Activated naive CD4-positive, alpha-beta T cell treated with anti-CD3 and anti-CD28 coated beads for 36 hours (primary cell): ENCODE data around the gene ADCY7. TPM values are rescaled to one million over a fixed set of nuclear protein-coding genes. Genes with fewer than 3 reads are reported as not detected.

Source experiments
- microRNA-seq: library from miRNA; unstranded; fragments of <30 nt; microRNA quantifications from one replicate; pipeline ENCODE4 v1.2.0, GENCODE V29; 2022; ENCODE audit warnings: borderline microRNAs expressed, borderline replicate concordance
- total RNA-seq, 2 experiments: library from RNA; stranded (reverse); gene quantifications; one replicate each; pipeline ENCODE4 v1.2.3, GENCODE V29; 2021

ADCY7 gene
- total RNA-seq, 2 experiments from 2014 or later = 73.4 to 89.6 TPM

Small RNA genes lying within 50 kb of the gene (microRNA-seq; reads per million reads assigned to microRNA genes)
- gene MIR6771 = not detected

Other genes with a start within 250 kb of the ADCY7 start
- 10 to 100 TPM; 28.2 to 30.9 TPM for gene CNEP1R1, start 241.3 kb upstream of the ADCY7 start, total RNA-seq
- 10 to 100 TPM; 16.3 to 17.5 TPM for gene HEATR3, start 200.6 kb upstream of the ADCY7 start, total RNA-seq
- gene TENT4B, start 113.2 kb upstream of the ADCY7 start, total RNA-seq = 10 to 100 TPM; 17.9 to 18.4 TPM
- 100 to 1,000 TPM in 1 of 2 experiments, 10 to 100 TPM in 1; 96.7 to 101 TPM for gene BRD7, start 102.4 kb downstream of the ADCY7 start, total RNA-seq